Measurements from ENCODE around the gene PNCK. TPM values are rescaled to one million over a fixed set of nuclear protein-coding genes. Genes with fewer than 3 reads are reported as not detected.

PNCK gene
- total and polyA plus RNA-seq, 2 experiments from 2014 or later = 3.5 to 11.9 TPM

DNA sequence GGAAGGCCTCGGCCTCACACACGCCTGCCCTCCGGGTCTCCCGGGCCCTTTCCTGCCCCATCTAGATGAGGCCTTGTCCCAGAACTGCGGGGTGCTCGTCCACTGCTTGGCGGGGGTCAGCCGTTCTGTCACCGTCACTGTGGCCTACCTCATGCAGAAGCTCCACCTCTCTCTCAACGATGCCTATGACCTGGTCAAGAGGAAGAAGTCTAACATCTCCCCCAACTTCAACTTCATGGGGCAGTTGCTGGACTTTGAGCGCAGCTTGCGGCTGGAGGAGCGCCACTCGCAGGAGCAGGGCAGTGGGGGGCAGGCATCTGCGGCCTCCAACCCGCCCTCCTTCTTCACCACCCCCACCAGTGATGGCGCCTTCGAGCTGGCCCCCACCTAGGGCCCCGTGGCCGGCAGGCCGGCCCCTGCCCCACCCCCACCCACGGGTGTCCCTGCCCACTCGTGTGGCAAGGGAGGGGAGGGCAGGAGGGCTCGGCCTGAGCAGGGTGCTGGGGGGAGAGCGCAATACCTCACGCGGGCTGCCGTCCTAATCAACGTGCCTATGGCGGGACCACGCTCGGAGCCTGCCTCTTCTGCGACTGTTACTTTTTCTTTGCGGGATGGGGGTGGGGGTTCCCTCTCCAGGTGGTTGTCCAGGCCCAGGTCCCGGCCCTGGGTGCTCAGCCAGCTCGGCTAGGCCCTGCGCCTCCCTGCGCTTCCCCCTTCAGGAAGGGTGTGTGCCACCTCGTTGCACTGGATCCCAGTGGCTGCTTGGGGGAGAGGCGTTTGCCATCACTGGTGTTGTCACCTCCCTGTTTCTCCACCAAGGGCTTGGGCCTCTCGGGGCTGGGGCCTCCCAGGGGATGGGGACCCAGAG, 23.5 kb downstream of the PNCK start:
- Histone ChIP-seq H3K4me1 (ENCODE audit: insufficient read depth) (no peaks in the 10 kb centered on the region), H3F3A (replicated peaks; ENCODE audit: low read depth) (no peaks in the 10 kb centered on the region), H3K79me2 (replicated peaks; ENCODE audit: insufficient read depth) (no peaks in the 10 kb centered on the region), H3K9me2 (ENCODE audit: insufficient read depth) (no peaks in the 10 kb centered on the region), H3K36me3 (ENCODE audit: insufficient read depth) (no peaks in the 10 kb centered on the region), H4K20me1 (replicated peaks; ENCODE audit: insufficient read depth) (no peaks in the 10 kb centered on the region), H3K4me3 (no peak overlapping the region), H3K27ac (ENCODE audit: low read depth) (no peak overlapping the region), H3K27me3 (ENCODE audit: insufficient read depth) (peaks cover 44% of the 10 kb centered on the region), H3K4me2 (no peak overlapping the region), H2AFZ (no peak overlapping the region)
- ATAC-seq (no peak), DNase-seq (ENCODE audit: low spot score) (no peak)
- Mint-ChIP-seq H3K36me3 (ENCODE audit: low read depth) (no peaks in the 10 kb centered on the region), H3K27me3 (ENCODE audit: insufficient read depth, low read depth, poor library complexity) (peaks cover 39% of the 10 kb centered on the region), H3K4me3 (no peak overlapping the region), H3K27ac (no peak overlapping the region), H3K4me1 (peaks cover 3% of the 10 kb centered on the region; the same call in 2 of the 3 replicates), H3K9me3 (peaks cover 3% of the 10 kb centered on the region; the same call in 2 of the 3 replicates)
- TF ChIP-seq JUNB (IDR thresholded peaks at IDR 0.05; ENCODE audit: unreplicated experiment) (no peak), POLR2AphosphoS5 (IDR thresholded peaks at IDR 0.05; ENCODE audit: low read depth) (no peak), STAT1 (IDR thresholded peaks at IDR 0.05; ENCODE audit: unreplicated experiment) (no peak), NANOG (IDR thresholded peaks at IDR 0.05; ENCODE audit: borderline replicate concordance) (no peak), ZNF331 (CRISPR knock-in tag; IDR thresholded peaks at IDR 0.05; ENCODE audit: low read depth) (no peak), ZNF114 (CRISPR knock-in tag; IDR thresholded peaks at IDR 0.05) (no peak)
- TF ChIP-seq, protein P1, sequence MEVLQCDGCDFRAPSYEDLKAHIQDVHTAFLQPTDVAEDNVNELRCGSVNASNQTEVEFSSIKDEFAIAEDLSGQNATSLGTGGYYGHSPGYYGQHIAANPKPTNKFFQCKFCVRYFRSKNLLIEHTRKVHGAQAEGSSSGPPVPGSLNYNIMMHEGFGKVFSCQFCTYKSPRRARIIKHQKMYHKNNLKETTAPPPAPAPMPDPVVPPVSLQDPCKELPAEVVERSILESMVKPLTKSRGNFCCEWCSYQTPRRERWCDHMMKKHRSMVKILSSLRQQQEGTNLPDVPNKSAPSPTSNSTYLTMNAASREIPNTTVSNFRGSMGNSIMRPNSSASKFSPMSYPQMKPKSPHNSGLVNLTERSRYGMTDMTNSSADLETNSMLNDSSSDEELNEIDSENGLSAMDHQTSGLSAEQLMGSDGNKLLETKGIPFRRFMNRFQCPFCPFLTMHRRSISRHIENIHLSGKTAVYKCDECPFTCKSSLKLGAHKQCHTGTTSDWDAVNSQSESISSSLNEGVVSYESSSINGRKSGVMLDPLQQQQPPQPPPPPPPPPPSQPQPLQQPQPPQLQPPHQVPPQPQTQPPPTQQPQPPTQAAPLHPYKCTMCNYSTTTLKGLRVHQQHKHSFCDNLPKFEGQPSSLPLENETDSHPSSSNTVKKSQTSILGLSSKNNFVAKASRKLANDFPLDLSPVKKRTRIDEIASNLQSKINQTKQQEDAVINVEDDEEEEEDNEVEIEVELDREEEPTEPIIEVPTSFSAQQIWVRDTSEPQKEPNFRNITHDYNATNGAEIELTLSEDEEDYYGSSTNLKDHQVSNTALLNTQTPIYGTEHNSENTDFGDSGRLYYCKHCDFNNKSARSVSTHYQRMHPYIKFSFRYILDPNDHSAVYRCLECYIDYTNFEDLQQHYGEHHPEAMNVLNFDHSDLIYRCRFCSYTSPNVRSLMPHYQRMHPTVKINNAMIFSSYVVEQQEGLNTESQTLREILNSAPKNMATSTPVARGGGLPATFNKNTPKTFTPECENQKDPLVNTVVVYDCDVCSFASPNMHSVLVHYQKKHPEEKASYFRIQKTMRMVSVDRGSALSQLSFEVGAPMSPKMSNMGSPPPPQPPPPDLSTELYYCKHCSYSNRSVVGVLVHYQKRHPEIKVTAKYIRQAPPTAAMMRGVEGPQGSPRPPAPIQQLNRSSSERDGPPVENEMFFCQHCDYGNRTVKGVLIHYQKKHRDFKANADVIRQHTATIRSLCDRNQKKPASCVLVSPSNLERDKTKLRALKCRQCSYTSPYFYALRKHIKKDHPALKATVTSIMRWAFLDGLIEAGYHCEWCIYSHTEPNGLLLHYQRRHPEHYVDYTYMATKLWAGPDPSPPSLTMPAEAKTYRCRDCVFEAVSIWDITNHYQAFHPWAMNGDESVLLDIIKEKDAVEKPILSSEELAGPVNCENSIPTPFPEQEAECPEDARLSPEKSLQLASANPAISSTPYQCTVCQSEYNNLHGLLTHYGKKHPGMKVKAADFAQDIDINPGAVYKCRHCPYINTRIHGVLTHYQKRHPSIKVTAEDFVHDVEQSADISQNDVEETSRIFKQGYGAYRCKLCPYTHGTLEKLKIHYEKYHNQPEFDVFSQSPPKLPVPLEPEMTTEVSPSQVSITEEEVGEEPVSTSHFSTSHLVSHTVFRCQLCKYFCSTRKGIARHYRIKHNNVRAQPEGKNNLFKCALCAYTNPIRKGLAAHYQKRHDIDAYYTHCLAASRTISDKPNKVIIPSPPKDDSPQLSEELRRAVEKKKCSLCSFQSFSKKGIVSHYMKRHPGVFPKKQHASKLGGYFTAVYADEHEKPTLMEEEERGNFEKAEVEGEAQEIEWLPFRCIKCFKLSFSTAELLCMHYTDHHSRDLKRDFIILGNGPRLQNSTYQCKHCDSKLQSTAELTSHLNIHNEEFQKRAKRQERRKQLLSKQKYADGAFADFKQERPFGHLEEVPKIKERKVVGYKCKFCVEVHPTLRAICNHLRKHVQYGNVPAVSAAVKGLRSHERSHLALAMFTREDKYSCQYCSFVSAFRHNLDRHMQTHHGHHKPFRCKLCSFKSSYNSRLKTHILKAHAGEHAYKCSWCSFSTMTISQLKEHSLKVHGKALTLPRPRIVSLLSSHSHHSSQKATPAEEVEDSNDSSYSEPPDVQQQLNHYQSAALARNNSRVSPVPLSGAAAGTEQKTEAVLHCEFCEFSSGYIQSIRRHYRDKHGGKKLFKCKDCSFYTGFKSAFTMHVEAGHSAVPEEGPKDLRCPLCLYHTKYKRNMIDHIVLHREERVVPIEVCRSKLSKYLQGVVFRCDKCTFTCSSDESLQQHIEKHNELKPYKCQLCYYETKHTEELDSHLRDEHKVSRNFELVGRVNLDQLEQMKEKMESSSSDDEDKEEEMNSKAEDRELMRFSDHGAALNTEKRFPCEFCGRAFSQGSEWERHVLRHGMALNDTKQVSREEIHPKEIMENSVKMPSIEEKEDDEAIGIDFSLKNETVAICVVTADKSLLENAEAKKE (CRISPR knock-in tag; IDR thresholded peaks at IDR 0.05) = no peak

Data from GM23338 (cell line).